Body of pancreas (tissue), 4 donors: ENCODE results near the gene SORCS2.

Source experiments
- CTCF ChIP-seq, 7 experiments: fragments of 450-650 bp in 4 of 7; fragments of 200-600 bp in 3 of 7; sonication (generic) in 3 of 7; IDR thresholded peaks; one replicate each; pipeline ENCODE4 v1.5.1; 2016 to 2019; ENCODE audit warnings: antibody characterized with exemption in 7 of 7
- POLR2A ChIP-seq, 3 donors: fragments of 450-650 bp; IDR thresholded peaks; one replicate each; pipeline ENCODE4 v1.6.1; 2016; ENCODE audit warnings: antibody characterized with exemption in 3 of 3, mild to moderate bottlenecking in 2 of 3

GRCh38 chr4:7461230-7461629 is 268.9 kb downstream of the SORCS2 start:
- no peak for TF ChIP-seq CTCF (IDR thresholded peaks at IDR 0.05)
- TF ChIP-seq POLR2A (IDR thresholded peaks at IDR 0.05) = no peak
